ENCODE measurements around the gene SCAF4.

DNA sequence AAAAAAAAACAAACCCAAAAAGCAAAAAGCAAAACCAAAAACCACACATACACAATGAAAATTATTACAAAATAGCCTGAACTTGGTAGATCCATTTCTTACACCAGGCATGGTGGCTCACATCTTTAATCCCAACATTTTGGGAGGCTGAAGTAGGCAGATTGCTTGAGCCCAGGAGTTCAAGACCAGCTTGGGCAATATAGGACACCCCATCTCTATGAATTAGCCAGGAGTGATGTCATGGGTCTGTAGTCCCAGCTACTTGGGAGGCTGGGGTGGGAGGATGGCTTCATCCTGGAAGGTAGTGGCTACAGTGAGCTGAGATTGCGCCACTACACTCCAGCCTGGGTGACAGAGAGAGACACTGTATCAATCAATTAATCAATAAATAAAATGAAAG, 42.1 kb upstream of the SCAF4 start:
- no peak for TF ChIP-seq CTCF (IDR thresholded peaks at IDR 0.05 in 4 of 5, conservative IDR thresholded peaks at IDR 0.05 in 1 of 5)
- TF ChIP-seq POLR2A (IDR thresholded peaks at IDR 0.05): no peak

Data from gastrocnemius medialis (tissue), 4 donors.